ENCODE measurements around the gene MYH11.

GRCh38 chr16:15810411-15810810, 46.4 kb downstream of the MYH11 start:
- TF ChIP-seq POLR2A (IDR thresholded peaks at IDR 0.05; ENCODE audit: low read depth, low read length) (no peak), POLR2AphosphoS5 (IDR thresholded peaks at IDR 0.05; ENCODE audit: low read depth, low read length) (no peak), TAF1 (IDR thresholded peaks at IDR 0.05; ENCODE audit: borderline replicate concordance, low read depth, low read length) (no peak)
